ENCODE measurements around the gene GLB1L2. TPM values are rescaled to one million over a fixed set of nuclear protein-coding genes. Genes with fewer than 3 reads are reported as not detected.

The GLB1L2 gene
- total and polyA plus RNA-seq, 2 of the 4 experiments (the other 2 are of a cell fraction), result under 0.01 to 0.26 TPM

DNA sequence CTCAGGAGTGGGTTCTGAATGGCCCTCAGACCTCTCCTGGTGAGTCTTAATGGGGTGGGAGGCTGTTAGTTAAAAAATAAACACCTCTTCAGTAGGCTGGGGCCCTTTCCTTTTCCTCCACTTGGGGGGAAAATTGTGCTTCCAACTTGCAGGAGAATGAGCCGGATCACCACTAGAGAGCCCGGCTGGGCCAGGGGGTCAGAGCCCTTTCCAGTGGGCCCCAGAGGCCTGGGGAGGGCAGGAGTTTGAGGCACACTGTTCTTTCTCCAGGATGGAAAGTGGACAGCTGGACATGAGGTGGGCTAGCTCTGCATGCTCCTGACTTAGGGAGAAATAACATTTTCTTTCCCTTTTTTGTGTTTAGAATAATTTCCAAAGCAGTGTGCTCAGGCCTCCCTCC, 47.5 kb downstream of the GLB1L2 start:
- in situ Hi-C loops (cut with MboI; ENCODE audit: low sequenced_read_pairs) (no loop called here), intact Hi-C loops (cut with micrococcal nuclease) (no loop called here), dilution Hi-C loops (cut with HindIII; ENCODE audit: low sequenced_read_pairs, unreplicated experiment) (no loop called here)
- Histone ChIP-seq H3K27ac (ENCODE audit: insufficient read depth, low read length) (no peak overlapping the region), H2AK5ac (ENCODE audit: low read depth, low read length) (no peak overlapping the region), H4K5ac (ENCODE audit: low read depth, low read length) (no peak overlapping the region), H3K56ac (ENCODE audit: extremely low read depth, insufficient read depth, low read length) (no peak overlapping the region), H2BK120ac (ENCODE audit: low read depth, low read length) (no peak overlapping the region), H4K20me1 (ENCODE audit: insufficient read depth, low read length) (no peaks in the 10 kb centered on the region), H3K9ac (ENCODE audit: low read depth, low read length) (no peak overlapping the region), H3K4me2 (ENCODE audit: low read depth, low read length) (no peak overlapping the region), H3K27me3 (ENCODE audit: control insufficient read depth, insufficient read depth, low read length) (no peaks in the 10 kb centered on the region), H3K79me1 (ENCODE audit: low read depth in 1 of 2, low read length in 2 of 2) (no peaks in the 10 kb centered on the region), H3K14ac (replicated peaks; ENCODE audit: low read depth, low read length) (no peak overlapping the region), H4K8ac (ENCODE audit: low read depth in 2 of 2, low read length in 2 of 2) (no peak overlapping the region), H3K36me3 (ENCODE audit: control insufficient read depth, insufficient read depth, low read length) (no peaks in the 10 kb centered on the region), H3K9me1 (ENCODE audit: insufficient read depth, low read length) (no peaks in the 10 kb centered on the region), H3K9me3 (ENCODE audit: control insufficient read depth, insufficient read depth, low read length) (peaks cover 63% of the 10 kb centered on the region), H2BK15ac (ENCODE audit: low read depth, low read length) (no peak overlapping the region), H3K23ac (ENCODE audit: low read depth, low read length) (no peak overlapping the region), H2BK5ac (ENCODE audit: low read depth, low read length, poor library complexity, severe bottlenecking) (no peak overlapping the region), H2BK20ac (ENCODE audit: low read depth, low read length) (no peak overlapping the region), H2AK9ac (replicated peaks; ENCODE audit: low read depth, low read length, poor library complexity) (no peak overlapping the region), H3K4ac (ENCODE audit: low read depth, low read length) (no peak overlapping the region), H3K18ac (ENCODE audit: low read depth, low read length) (no peak overlapping the region), H3K4me3 (ENCODE audit: insufficient read depth, low read depth, low read length) (no peak overlapping the region), H2AFZ (replicated peaks; ENCODE audit: low read length, poor library complexity) (no peak overlapping the region), H4K91ac (ENCODE audit: insufficient read depth, low read depth, low read length) (no peak overlapping the region), H3K4me1 (ENCODE audit: control insufficient read depth, insufficient read depth, low read length) (no peaks in the 10 kb centered on the region)
- no CpG with 5 or more reads among the region's 2 CpGs for WGBS, 2 experiments (ENCODE audit: extremely low coverage in 2 of 2, insufficient read length in 1 of 2)
- no TSS peak for BruUV-seq (replicated peaks)
- DNase-seq (no peak), ATAC-seq (ENCODE audit: low read depth) (no peak)
- ChIA-PET POLR2A (ENCODE audit: unreplicated experiment) (no interaction called here), CTCF (no interaction called here)
- TF ChIP-seq MAFK (IDR thresholded peaks at IDR 0.05; ENCODE audit: low read depth, low read length), result no peak
- TF ChIP-seq RFX5 (IDR thresholded peaks at IDR 0.05; ENCODE audit: low read depth, low read length), result no peak
- no peak for TF ChIP-seq CEBPB (IDR thresholded peaks at IDR 0.05; ENCODE audit: low read depth, low read length)
- TF ChIP-seq FOS (IDR thresholded peaks at IDR 0.05; ENCODE audit: low read depth, low read length), result no peak
- no peak for TF ChIP-seq SMC3 (IDR thresholded peaks at IDR 0.05; ENCODE audit: low read depth, low read length)
- no peak for TF ChIP-seq RCOR1 (IDR thresholded peaks at IDR 0.05; ENCODE audit: insufficient replicate concordance, low read length)
- no peak for TF ChIP-seq NFE2L2 (IDR thresholded peaks at IDR 0.05; ENCODE audit: low read depth, low read length)
